Gastrocnemius medialis (tissue), 4 donors: ENCODE measurements around the gene SEC24D.

Experiments
- CTCF ChIP-seq, 5 experiments: fragments of 450-650 bp in 3 of 5; fragments of 200-600 bp in 2 of 5; sonication (generic) in 2 of 5; IDR thresholded peaks in 4 of 5; conservative IDR thresholded peaks in 1 of 5; 1 replicate in 4 of 5; 2 replicates in 1 of 5; pipeline ENCODE4 v1.5.1; 2016 to 2019; ENCODE audit warnings: antibody characterized with exemption in 5 of 5, mild to moderate bottlenecking in 3 of 5, moderate library complexity in 3 of 5
- POLR2A ChIP-seq, 2 donors: fragments of 450-650 bp; IDR thresholded peaks; one replicate each; pipeline ENCODE4 v1.6.1; 2017; ENCODE audit warnings: antibody characterized with exemption in 2 of 2, mild to moderate bottlenecking in 2 of 2, moderate library complexity in 2 of 2

- no peak for TF ChIP-seq CTCF (IDR thresholded peaks at IDR 0.05 in 4 of 5, conservative IDR thresholded peaks at IDR 0.05 in 1 of 5)
- TF ChIP-seq POLR2A (IDR thresholded peaks at IDR 0.05) = no peak
Measured at GRCh38 chr4:118738090-118738489, 97.8 kb downstream of the SEC24D start.
